Measurements from ENCODE around the gene LMNA.

Gene LMNA

DNA sequence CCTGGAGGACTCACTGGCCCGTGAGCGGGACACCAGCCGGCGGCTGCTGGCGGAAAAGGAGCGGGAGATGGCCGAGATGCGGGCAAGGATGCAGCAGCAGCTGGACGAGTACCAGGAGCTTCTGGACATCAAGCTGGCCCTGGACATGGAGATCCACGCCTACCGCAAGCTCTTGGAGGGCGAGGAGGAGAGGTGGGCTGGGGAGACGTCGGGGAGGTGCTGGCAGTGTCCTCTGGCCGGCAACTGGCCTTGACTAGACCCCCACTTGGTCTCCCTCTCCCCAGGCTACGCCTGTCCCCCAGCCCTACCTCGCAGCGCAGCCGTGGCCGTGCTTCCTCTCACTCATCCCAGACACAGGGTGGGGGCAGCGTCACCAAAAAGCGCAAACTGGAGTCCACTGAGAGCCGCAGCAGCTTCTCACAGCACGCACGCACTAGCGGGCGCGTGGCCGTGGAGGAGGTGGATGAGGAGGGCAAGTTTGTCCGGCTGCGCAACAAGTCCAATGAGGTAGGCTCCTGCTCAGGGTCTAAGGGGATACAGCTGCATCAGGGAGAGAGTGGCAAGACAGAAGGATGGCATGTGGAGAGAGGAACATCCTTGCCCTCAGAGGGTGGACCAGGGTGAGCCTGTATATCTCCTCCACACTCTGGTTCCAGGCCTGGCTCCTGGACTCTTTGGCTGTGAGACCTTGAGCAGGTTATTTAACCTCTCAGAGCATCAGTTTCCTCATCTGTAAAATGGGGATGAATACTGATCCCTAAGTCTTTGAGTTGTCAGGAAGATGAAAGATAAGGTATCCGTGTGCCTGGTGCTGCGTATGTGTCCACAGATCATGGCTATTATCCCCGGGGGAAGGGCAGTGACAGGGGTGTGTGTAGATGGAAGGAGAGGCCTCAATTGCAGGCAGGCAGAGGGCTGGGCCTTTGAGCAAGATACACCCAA is 21.7 kb downstream of the LMNA start:
- no peak for FAIRE-seq
- DNase-seq (ENCODE audit: insufficient read length, low spot score), result no peak

DNA sequence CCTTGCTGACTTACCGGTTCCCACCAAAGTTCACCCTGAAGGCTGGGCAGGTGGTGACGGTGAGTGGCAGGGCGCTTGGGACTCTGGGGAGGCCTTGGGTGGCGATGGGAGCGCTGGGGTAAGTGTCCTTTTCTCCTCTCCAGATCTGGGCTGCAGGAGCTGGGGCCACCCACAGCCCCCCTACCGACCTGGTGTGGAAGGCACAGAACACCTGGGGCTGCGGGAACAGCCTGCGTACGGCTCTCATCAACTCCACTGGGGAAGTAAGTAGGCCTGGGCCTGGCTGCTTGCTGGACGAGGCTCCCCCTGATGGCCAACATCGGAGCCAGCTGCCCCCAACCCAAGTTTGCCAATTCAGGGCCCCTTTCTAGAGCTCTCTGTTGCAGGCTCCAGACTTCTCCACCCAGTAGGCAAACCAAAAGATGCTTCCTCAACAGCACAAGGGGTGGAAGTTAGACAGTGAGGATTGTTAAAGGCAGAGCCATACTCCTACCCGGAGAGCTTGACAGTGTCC is 22.5 kb downstream of the LMNA start:
- FAIRE-seq, result no peak
- no peak for DNase-seq (ENCODE audit: insufficient read length, low spot score)

DNA sequence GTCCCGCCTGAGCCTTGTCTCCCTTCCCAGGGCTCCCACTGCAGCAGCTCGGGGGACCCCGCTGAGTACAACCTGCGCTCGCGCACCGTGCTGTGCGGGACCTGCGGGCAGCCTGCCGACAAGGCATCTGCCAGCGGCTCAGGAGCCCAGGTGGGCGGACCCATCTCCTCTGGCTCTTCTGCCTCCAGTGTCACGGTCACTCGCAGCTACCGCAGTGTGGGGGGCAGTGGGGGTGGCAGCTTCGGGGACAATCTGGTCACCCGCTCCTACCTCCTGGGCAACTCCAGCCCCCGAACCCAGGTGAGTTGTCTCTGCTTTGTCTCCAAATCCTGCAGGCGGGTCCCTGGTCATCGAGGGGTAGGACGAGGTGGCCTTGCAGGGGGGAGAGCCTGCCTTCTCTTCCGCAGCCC is 24.0 kb downstream of the LMNA start:
- FAIRE-seq (no peak), DNase-seq (ENCODE audit: insufficient read length, low spot score) (no peak)

DNA sequence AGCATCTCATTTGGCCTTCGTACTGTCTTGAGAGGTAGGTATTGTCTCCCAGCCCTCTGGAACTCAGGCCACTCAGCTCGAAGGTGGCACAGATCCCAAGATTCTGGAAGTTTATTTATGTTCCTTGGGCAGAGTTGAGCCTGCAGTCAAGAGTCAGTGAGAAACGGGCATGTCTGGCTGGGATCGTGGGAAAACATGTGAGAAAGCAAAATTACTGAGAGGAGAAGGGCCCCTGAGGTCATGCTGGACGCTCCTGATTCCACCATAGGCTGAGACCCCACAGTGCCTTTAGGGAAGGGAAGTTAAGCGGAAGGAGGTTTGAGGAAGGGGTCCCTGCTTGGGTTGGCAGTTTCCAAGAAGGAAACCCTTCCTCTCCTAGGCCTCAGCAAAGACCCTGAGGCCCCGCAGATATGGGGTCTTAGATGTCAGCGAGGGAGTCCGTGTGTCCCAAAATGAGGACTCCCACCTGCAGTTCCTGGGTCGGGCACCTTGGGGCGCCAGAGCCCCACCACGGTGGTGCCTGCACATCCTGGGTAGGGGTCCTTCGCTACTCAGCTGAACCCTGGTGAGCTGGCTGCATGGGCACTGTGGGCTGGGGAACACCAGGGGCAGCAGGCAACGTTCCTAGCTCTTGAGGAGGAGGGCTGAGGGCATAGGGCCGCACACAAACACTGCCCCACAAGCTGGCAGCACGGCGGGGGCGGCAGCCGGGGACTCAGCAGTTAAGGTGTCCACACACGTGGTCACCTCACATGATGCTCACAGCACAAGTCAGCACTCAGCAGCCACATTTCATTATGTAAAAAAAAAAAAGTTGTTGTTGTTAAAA is 26.6 kb downstream of the LMNA start:
- DNase-seq (ENCODE audit: insufficient read length, low spot score), result no peak
- FAIRE-seq, result no peak

DNA sequence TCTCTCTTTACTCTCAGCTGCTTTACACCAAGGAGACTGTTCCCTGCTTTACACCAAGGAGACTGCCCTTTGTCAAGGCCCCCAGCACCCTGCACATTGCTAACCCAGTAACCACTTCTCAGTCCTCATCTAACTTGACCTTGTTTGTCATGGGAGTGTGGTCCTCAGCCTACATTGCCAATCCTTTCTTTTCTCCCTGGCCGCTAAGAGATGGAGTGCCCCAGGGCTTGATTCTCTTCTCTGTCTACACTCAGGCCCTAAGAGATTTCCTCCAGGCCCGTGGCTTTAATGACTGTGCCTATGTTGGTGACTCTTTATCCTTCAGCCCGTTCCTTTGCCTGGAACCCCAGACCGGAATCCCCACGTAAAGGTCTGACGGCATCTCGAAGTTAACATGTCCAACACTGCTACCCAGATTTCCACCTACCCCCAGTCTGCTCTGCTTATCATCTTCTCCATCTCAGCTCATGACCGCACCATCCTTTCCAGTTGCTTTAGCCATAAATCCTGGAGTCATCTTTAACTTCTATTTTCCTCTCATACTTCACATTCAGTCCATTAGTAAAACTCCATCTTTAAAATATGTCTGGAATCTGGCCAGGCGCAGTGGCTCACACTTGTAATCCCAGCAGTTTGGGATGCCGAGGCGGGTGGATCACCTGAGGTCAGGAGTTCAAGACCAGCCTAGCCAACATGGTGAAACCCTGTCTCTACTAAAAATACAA is 29.4 kb downstream of the LMNA start:
- DNase-seq (ENCODE audit: insufficient read length, low spot score) (no peak), FAIRE-seq (no peak)

DNA sequence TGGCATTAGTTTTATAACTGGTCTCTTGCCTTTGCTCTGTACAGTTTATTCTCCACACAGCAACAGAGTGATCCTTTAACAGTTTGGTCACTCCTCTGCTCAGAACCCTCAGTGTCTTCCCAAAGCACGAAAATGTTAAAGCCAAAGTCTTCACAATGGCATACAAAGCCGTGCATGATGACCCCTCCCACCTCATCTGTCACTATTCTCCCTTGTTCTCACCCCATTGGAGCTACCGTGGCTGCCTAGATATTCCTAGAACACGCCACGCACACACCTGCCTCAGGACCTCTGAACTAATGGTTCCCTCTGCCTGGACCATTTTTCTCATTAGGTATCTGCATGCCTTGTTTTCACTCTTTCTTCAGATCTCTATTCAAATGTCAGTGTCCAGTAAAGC is 30.2 kb downstream of the LMNA start:
- DNase-seq (ENCODE audit: insufficient read length, low spot score), result no peak
- FAIRE-seq, result no peak

DNA sequence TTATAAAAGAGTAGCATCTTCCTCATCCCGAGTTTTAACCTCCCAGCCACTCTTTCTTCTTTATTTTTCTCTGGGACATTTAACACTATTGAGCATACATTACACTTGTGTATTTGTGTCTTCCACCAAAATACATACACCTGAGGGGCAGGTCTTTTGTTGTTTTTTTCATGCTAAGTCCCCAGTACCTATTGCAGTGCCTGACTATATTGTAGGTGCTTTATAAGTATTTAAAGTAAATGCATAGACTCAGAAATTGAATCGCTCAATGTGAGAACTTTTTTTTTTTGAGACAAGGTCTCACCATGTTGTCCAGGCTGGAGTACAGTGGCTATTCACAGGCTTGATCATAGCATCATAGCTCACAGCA is 31.1 kb downstream of the LMNA start:
- no peak for DNase-seq (ENCODE audit: insufficient read length, low spot score)
- FAIRE-seq, result no peak

DNA sequence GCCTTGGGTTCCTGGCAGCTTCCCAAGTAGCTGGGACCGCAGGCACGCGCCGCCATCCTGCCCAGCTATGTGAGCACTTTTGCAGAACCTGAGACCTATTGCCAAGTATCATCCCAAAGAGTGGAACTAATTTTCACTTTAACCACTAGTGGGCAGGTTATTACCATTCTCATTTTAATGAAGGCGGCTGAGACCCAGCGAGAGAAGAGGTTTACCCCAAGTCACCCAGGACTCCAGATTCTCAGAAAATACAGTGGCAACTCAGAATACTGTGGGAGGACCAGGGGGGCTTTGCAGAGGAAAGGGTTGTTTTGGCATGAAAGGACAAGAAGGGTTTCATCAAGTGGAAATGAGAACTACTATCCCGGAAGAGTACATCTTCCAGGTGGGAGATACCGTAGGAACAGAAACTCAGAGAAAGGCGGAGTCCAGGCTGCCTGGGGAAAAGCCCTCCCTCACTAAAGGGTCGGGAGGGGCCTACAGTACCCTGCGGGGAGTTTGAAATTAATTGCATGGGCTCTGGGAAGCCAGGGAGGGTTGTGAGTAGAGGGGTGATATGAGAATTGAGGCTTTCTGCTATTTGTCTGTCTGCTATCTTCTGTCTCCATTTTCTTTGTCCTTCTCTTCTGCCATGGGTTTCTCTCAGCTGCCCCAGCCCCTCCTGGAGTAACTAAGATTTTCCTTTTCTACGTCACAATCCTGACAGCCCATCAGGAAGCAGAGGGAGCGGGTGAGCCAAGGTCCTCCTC is 31.7 kb downstream of the LMNA start:
- peak; percentile 94 for FAIRE-seq

DNA sequence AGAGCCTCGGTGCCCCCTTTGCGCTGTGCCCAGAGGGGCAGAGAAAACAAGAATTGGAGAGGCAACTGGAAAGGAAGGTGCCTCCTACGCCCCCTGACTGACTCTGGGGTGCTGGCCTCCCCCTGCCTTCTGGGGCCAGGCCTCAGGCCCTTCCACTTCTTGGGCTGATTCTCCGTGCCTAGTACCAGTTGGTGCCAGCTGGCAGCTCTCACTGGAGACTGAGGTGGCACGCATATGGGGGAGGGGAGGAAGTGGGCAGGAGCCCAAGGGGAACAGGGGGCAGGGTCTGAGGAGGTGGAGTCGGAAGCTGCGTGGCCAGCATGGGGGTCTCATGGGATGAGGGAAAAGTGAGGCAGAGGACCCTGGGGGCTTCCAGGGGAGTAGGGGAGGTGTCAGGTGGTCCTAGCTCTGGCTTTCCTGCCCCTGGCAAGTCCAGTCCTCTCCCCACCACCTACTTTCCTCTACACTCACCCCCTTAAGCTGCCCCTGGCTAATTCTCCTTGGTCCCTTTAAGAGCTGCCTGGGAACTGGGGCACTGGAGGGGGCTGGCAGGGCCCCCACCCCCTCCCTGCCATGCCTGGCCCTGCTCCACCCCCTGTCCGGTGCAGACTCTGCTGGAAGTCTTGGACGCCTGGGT is 32.4 kb downstream of the LMNA start:
- FAIRE-seq (no peak), DNase-seq (ENCODE audit: insufficient read length, low spot score) (no peak)

More for the DNA sequence above, 31.7 kb downstream of the LMNA start:
- DNase-seq (ENCODE audit: insufficient read length, low spot score), result no peak

DNA sequence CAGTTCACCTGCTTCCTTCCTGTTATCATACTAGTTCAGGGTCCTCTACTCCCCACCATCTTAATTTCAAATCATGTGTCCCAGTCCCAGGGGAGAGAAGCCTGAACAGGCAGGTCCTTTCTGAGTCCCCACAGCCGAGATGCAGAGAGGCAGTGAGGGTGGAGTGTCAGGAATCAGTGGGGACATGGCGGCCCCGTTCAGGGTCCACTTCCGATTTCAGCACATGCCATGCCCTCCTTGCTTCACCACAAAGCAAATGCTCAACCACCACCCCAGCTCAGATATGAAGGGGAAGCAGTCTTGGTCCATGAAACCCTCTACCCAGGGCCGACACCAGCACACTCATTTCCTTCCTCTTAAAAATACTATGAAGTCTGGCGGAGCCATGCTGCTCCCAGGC is 33.7 kb downstream of the LMNA start:
- no peak for DNase-seq (ENCODE audit: insufficient read length, low spot score)
- peak; percentile 92 for FAIRE-seq

DNA sequence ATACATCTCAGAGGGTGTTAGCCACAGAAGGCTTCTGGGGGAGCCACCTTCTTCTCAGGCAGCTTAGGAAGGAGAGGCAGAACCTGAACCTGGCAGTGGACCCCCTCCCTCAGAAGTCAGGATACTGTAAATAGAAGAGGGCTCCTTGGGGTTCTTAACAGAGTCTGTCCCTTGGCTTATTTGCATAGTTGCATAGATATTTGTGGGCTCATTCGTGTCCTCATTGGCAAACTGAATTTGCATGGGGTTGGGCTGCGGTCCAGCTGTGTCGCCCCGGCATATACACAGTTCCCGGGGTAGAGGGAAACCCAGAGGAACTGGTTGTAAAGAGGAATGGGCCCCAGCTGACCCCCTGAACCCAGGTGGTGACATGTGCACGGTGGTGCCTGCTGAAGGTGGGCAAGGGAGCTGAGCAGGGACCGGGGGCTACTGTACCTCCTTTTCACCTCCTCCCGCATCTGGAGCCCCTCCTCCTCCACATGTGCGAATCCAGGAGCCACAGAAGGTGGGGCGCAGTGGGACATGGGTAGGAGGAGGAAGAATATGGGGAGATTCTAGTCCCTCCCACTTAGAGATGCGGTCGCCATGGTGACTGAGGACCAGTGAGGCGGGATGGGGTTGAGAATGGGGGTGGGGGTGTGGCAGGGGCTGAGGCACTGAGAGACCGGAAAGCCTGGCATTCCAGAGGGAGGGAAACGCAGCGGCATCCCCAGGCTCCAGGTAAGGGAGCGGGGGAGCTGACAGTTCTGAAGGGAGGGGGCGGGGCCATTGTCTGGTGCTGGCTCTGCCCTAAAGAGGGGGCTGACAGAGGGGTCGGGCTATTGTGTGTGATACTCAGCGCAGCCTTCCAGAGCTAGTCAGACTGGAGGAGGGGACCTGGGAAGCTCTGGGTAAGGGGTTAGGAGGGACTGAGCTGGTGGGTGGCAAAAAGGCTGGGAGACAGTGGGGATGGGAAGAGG is 35.1 kb downstream of the LMNA start:
- no peak for DNase-seq (ENCODE audit: insufficient read length, low spot score)

DNA sequence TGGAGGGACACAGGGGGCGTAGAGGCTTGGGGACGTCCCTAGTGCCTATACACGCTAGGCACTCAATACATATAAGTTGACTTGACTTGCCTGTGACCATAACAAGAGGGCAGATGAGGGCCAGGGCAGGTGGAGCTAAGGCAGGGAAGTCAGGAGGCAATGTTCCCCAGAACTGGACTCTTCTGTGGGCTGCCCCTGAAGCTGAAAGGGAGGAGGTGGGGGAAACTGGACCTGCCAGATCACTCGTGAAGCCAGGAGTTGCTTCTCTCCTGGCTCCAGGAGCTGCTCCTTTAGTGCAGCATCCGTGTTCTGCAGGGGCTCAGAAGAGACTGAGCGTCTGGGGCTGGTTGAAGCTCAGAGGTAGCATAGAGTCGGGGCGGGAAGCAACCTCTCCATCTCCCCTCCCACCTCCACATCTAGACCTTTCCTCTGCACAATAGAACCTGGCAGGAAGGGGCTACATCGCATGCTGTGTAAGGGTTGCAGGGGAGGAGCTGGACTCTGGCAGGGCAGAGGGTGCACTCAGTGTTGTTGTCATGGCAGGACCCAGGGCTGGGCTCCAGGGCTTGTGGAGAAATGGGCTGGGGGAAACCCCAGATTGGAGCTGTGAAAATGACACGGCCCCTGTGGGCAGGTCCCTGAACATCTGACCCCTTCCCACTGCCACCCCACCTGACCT is 36.0 kb downstream of the LMNA start:
- peak; percentile 74 for FAIRE-seq
- no peak for DNase-seq (ENCODE audit: insufficient read length, low spot score)

More for the DNA sequence above, 35.1 kb downstream of the LMNA start:
- peak; percentile 97 for FAIRE-seq

DNA sequence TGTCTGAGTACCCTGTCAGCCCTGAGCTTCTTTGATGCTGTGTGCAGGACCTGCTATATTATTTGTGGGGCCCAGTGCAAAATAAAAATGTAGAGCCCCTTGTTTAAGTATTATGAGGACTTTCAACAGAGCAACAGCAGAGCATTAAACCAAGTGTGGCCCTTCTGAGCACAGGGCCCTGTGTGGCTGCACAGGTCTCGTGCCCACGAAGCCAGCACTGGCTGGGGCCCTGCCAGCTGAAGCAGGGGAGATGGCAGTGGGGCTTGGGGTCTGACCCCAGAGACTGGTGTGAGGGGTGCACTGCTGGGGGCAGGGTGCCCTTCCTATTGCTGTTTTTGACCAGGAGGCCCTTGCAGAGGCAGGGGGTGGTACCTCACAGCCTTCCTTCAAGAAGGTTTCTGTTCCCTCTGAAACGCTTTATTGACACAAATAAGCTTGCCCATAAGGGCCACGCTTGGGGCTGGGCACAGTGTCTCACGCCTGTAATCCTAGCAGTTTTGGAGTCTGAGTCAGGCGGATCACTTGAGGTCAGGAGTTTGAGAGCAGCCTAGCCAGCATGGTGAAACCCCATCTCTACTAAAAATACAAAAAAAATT is 36.7 kb downstream of the LMNA start:
- no peak for DNase-seq (ENCODE audit: insufficient read length, low spot score)
- FAIRE-seq, result peak; percentile 92

DNA sequence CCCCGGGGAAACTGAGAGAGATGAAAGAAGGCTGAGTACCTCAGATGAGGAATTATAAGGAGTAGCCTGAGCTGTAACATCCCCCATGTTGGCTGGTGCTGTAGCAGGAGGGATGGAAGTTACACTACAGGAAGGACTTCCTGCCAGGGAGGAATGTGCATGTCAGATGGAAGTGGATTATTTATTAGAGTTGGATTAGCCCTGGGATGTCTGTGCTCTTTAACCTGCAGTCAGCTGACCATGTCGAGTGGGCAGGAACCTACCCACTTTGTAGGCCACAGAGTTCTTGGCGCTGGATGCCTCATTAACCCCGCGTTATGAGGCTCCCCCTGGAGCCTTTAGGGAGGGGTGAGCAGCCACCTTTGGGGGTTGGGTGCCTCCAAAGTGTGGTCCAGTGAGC is 38.1 kb downstream of the LMNA start:
- FAIRE-seq (no peak), DNase-seq (ENCODE audit: insufficient read length, low spot score) (no peak)

DNA sequence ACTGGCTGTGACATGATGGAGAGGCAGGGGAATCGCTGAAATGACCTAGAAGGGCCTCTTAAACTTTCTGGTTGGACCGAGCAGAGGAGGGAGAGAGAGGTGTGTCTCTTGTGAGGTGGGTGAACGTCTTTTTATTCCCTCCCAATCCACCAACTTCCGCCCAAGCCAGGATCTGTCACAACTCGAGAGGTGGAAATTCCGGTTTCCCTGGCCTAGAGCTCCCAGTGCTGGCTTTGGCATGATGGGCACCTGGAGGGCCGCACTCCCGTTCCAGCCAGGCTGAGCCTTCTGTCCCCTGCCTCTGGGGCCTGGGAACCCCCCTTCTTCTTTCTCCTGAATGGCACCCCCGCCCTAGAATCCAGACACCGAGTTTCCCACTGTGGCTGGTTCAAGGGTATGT is 38.9 kb downstream of the LMNA start, which contains the start of gene SEMA4A:
Gene SEMA4A (plus strand): TSS at position 224 of the 400 bp plus-strand sequence. CDS start 994 bp downstream, outside the sequence.
- FAIRE-seq (no peak), DNase-seq (ENCODE audit: insufficient read length, low spot score) (no peak)

DNA sequence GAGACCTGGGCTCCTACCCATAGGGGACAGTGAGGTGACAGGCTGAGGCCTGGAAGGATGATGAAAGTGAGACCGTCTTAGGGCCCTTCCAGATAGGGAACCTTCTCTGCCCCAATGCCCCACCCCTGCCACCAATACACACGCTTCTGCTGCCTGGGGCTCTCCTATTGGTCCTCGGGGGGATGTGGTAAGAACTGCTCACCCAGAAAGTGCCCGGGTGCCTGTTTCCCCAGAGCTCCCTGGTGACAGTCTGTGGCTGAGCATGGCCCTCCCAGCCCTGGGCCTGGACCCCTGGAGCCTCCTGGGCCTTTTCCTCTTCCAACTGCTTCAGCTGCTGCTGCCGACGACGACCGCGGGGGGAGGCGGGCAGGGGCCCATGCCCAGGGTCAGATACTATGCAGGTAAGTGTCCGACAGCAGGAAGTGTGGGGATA is 39.8 kb downstream of the LMNA start:
- peak; percentile 95 for FAIRE-seq

DNA sequence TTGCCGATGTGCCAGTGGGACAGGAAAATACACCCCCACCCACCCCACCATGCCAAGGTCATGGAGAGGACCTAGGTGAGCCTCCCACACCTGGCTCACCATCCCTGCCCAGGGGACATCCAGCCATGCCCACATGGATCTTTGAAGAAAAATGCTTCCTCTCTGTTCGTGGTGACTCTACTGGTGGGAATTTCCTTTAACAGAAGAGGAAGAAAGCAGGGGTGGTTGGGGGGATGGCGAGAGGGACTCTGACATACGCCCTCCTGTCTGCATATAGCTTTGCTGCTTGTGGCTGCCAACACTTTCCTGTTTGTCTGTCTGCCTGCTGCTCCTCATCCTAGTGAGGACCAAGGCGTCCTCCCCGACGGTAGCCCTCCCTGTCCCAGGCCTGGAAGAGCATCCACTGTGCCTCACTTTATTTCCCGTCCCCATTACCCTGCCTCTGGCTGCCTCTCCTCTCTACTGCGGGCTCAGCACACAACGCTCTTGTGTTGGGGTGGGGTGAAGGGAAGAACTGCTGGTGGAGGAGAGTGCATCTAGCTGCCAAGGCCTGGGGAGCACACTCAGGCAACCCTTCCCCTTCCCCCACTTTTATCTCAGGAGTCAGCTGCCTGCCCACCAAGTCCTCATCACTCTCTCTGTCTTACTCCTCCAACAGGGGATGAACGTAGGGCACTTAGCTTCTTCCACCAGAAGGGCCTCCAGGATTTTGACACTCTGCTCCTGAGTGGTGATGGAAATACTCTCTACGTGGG is 41.4 kb downstream of the LMNA start:
- DNase-seq (ENCODE audit: insufficient read length, low spot score) (no peak), FAIRE-seq (no peak)

More for the DNA sequence above, 39.8 kb downstream of the LMNA start:
- DNase-seq (ENCODE audit: insufficient read length, low spot score), result peak; percentile 83

Data from GM19239 (cell line).